Embryonic facial prominence (tissue), 1 donor: ENCODE measurements around the gene TSTD1.
"Not testable (repeated sequence)": the region's sequence is repeated elsewhere in the genome, so short reads cannot be mapped to it uniquely, and the experiment has no call there.

Experiments used
- DNase-seq: peaks from one replicate; pipeline ENCODE4 v3.0.0-alpha.2; 2016; ENCODE audit errors: extremely low spot score

TSTD1 gene

DNA sequence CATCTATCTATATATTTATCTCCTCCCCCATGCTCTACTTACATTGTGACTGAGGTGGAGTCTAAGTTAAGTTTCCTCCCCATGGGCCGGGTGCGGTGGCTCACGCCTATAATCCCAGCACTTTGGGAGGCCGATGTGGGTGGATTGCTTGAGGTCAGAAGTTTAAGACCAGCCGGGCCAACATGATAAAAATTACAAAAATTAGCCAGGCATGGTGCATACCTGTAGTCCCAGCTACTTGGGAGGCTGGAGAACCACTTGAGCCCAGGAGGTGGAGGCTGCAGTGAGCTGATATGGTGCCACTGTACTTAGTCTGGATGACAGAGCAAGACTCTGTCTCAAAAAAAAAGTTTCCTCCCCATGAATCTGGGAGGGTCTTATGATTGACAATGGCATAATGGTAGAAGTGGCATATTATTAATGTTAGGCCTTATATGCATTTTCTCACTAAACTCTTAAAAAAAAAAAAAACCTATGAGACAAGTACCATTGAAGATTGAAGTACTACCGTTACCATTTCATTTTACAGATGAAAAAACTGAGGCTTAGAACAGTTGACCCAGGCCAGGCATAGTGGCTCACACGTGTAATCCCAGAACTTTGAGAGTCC is 29.1 kb downstream of the TSTD1 start:
- DNase-seq = no peak

DNA sequence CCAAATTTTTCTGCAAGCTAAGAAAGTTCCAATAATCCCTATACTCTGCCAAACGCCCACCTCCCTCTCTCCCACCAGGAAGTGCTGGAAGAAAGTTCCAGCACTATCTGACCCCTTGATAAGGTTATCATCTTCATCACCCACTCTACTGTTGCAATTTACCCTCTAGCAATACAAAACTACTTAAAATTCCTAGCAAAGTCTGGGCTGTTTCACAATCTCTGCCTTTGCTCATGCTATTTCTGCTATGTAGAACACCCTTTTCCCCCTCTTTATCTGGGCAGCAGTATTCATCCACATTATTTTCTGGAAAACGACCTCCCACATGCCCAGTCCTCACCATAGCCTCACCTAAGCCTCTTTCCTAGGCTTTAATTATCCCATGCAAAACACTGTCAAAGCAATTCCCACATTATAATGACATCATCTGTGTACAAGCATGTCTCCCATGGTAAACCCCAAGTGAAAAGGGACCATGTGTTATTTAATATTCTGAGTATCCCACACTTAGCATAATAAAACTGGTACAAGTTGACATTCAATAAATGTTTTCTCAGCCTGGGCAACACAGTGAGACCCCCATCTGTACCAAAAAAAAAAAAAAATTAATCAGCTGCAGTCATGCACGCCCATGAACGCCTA is 29.8 kb downstream of the TSTD1 start:
- DNase-seq = no peak

DNA sequence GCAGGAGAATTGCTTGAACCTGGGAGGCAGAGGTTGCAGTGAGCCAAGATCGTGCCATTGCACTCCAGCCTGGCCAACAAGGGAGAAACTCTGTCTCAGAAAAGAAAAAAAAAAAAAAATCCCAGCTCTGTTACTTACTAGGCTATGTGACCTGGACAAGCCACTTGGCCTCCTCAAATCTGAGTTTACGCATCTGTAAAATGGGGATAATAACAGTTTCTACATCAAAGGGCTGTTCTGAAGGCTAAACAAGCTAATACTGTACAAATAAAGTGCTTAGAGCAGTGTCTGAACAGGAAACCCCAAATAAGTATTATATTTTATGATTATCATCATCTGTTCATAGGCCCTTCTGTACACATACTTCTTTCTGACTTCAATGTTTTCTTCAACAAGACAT is 31.4 kb downstream of the TSTD1 start:
- no peak for DNase-seq

DNA sequence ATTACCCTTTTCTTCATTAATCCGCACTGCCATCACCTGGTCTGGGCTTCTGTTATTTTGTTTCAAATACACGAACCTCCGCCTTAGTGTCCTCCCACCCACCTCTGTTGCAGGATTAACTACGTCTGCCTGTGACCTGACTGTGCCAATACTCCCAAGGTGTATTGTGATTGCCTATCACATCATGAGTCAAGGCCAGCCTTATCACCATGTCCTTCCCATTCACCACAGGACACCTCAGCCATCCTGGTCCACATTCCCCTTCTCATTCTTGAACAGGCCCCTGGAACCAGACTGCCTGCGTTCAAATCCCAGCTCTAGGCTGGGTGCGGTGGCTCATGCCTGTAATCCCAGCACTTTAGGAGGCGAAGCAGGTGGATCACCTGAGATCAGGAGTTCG is 32.2 kb downstream of the TSTD1 start:
- DNase-seq = no peak

DNA sequence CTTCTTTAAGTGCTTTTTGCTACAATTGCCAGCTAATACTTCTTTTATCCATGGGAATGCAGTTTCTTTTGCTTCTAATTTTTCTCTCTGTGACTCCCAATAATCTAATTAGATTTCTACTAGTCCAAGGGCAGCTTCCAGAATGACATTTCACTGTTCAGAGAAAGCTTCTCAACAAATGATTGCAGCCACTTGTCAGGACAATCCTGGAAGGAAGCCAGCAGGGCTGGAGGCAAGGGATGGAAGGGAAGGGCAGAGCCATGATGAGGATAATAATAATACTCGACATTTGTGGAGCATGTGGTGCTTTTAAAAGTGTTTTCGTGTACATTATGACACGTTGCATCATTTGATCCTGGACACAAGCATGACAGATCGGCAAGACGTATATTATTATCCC is 37.2 kb downstream of the TSTD1 start:
- no peak for DNase-seq

DNA sequence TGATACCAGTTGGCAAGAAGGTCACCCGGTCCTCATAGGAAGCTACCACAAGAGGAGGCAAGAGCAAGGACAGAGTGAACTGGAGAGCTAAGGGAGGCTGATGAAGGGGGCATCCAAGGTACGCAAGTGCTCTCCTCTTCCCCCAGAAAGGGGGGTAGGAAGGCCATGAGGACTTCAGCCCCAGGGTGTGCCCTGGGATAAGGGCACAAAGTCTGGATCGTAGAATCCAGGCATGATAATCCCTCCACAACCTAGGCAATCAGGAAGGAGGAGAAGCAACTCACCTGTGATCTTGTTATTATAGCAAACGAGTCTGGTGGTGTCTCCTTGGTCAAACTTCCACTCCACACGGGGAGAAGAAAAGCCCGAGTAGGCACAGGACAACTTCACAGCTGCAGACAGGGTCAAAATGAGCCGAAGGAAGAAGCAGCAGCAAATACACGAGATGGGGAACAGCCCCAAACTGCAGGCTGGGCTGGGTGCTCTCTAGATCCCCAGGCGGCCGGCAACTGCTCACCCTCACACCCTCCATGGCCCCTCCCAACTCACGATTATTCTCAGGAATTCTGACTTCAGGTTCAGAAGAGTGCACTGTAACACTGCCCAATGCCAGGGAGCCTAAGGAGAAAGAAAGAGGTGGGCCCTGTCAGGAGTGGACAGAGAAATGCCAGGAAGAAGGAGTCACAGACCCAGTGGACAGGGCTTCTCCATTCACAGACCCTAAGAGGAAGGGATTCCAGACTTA is 37.9 kb downstream of the TSTD1 start:
- no peak for DNase-seq

DNA sequence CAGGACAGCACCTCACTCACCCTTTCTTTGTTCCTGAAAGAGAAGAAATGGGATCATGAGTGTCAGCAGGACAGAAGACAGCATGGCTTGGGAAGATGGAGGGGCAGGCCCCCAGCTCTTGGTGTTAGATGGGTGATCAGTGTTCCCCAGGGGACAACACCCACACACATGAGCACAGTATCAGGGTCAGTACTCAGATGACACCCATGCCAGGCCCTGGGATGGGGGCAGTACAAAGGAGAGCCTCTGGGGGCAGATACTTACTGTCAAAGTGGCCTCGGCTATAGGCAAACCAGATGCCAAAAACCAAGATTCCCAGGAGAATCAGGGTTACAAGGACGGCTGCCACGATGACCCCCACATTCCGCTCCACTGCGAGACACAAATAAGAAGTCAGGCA is 39.4 kb downstream of the TSTD1 start:
- no peak for DNase-seq

DNA sequence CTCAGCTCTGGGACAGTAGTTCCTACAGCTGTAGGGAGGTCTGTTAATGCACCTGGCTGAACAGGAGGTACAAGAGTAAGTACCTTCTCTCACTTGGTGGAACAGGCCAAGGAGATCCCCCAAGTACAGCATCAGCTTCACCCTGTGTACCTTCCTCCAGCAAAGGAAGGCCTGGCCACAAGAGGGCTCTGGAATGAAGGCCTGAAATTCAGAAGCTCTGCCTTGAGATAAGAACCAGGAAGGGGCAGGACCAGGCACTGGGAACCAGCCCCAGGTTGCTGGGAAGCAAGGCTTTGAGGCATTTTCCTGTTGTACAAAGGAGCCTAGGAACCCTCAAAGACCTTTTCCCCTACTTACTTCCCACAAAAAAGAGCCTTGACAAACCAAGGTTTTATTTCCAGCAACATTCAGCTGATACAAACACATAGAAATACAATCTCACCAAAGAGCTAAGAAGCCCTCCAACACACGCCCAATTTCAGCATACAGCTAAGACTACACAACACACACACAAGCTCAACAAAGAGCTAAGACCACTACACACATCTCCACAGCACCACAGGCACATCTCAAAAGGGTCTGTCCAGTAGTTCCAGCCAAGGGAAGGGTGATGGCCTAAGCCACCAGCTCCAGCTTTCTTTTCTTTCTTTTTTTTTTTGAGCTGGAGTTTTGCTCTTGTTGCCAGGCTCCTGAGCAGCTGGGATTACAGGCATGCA is 41.3 kb downstream of the TSTD1 start:
- no peak for DNase-seq

DNA sequence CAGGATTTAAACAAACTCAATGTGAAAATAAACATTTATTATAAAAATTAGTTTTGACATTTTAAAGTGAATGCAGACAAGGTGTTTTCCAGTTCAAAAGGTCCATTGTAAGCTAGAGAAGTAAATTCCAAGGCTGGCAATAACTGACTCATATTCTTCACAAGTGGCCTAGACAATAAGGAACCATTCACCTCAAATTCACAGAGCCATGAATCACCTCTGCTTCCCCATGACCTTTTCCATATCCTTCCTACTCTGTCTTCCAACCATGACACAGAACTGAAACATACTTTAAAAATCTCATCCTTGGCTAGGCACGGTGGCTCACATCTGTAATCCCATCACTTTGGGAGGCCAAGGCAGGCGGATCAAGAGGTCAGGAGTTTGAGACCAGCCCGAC is 42.6 kb downstream of the TSTD1 start:
- DNase-seq = no peak

DNA sequence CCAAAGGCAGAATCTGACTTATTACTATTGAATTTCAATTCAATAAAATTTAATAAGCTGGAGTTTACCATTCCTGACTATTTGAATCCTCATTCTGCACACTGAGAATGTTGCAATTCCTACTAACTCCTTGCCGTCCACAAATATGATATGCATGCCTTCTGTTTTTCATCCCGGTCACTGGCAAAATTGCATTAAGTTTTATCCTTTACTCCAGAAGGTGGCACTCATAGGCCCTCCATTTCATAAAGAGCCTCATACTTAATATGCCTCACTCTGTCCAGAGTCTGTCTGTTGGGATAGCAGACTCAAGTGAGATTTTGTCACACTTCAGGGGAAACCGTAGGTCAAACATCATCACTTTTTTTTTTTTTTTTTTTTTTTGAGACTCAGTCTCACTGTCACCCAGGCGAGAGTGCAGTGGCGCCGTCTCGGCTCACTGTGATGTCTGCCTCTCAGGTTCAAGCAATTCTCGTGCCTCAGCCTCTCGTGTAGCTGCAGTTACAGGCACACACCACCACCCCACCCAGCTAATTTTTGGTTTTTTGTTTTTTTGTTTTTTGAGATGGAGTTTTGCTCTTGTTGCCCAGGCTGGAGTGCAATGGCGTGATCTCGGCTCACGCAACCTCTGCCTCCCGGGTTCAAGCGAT is 45.1 kb downstream of the TSTD1 start:
- no peak for DNase-seq

DNA sequence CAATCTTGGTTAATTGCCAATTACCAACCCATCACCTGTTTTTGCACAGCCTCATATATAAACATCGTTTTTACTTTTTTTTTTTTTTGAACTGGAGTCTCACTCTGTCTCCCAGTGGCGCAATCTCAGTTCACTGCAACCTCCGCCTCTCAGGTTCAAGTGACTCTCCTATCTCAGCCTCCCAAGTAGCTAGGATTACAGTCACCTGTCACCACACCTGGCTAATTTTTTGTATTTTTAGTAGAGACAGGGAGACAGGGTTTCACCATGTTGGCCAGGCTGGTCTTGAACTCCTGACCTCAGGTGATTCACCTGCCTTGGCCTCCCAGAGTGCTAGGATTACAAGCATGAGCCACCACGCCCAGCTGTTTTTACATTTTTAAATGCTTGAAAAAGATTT is 46.7 kb downstream of the TSTD1 start:
- not testable (repeated sequence) for DNase-seq
